Measurements from ENCODE around the gene FKBP3.

FKBP3 gene

GRCh38 chr14:45112896-45113781 lies 21.1 kb downstream of the FKBP3 start:
- no peak overlapping the region for H3K9ac ChIP-seq (ENCODE audit: low read length)
- H3K27ac ChIP-seq (ENCODE audit: low read depth, low read length) = no peak overlapping the region
- no peaks in the 10 kb centered on the region for H3K27me3 ChIP-seq (ENCODE audit: control insufficient read depth, insufficient read depth, low read length)
- no peaks in the 10 kb centered on the region for H3K4me1 ChIP-seq (ENCODE audit: control insufficient read depth, insufficient read depth, low read length)
- no peak overlapping the region for H3K4me3 ChIP-seq (ENCODE audit: low read depth, low read length)
- peaks cover 98% of the 10 kb centered on the region for H3K36me3 ChIP-seq (ENCODE audit: control insufficient read depth, insufficient read depth, low read length)
- H3K9me3 ChIP-seq (ENCODE audit: control insufficient read depth, insufficient read depth, low read depth, low read length) = no peaks in the 10 kb centered on the region

- Histone ChIP-seq H3K27ac (ENCODE audit: low read depth, low read length) (no peak overlapping the region), H3K4me3 (ENCODE audit: low read depth, low read length) (no peak overlapping the region), H3K4me1 (ENCODE audit: control insufficient read depth, insufficient read depth, low read length) (no peaks in the 10 kb centered on the region), H3K27me3 (ENCODE audit: control insufficient read depth, insufficient read depth, low read length) (no peaks in the 10 kb centered on the region), H3K9ac (ENCODE audit: low read length) (no peak overlapping the region), H3K9me3 (ENCODE audit: control insufficient read depth, insufficient read depth, low read depth, low read length) (no peaks in the 10 kb centered on the region), H3K36me3 (ENCODE audit: control insufficient read depth, insufficient read depth, low read length) (peaks cover 95% of the 10 kb centered on the region)
Measured at GRCh38 chr14:45104561-45104960, 29.7 kb downstream of the FKBP3 start.

- no peaks in the 10 kb centered on the region for H3K27me3 ChIP-seq (ENCODE audit: control insufficient read depth, insufficient read depth, low read length)
- H3K4me3 ChIP-seq (ENCODE audit: low read depth, low read length) = no peak overlapping the region
- peaks cover 93% of the 10 kb centered on the region for H3K36me3 ChIP-seq (ENCODE audit: control insufficient read depth, insufficient read depth, low read length)
- H3K9me3 ChIP-seq (ENCODE audit: control insufficient read depth, insufficient read depth, low read depth, low read length) = no peaks in the 10 kb centered on the region
- no peak overlapping the region for H3K9ac ChIP-seq (ENCODE audit: low read length)
- H3K27ac ChIP-seq (ENCODE audit: low read depth, low read length) = no peak overlapping the region
- H3K4me1 ChIP-seq (ENCODE audit: control insufficient read depth, insufficient read depth, low read length) = no peaks in the 10 kb centered on the region
Measured at GRCh38 chr14:45103806-45104205, 30.5 kb downstream of the FKBP3 start.

- Histone ChIP-seq H3K27me3 (ENCODE audit: control insufficient read depth, insufficient read depth, low read length) (no peaks in the 10 kb centered on the region), H3K27ac (ENCODE audit: low read depth, low read length) (no peak overlapping the region), H3K9ac (ENCODE audit: low read length) (no peak overlapping the region), H3K9me3 (ENCODE audit: control insufficient read depth, insufficient read depth, low read depth, low read length) (no peaks in the 10 kb centered on the region), H3K4me3 (ENCODE audit: low read depth, low read length) (no peak overlapping the region), H3K36me3 (ENCODE audit: control insufficient read depth, insufficient read depth, low read length) (peaks cover 58% of the 10 kb centered on the region), H3K4me1 (ENCODE audit: control insufficient read depth, insufficient read depth, low read length) (no peaks in the 10 kb centered on the region)
Measured at GRCh38 chr14:45096218-45096617, 38.1 kb downstream of the FKBP3 start.

- Histone ChIP-seq H3K36me3 (ENCODE audit: control insufficient read depth, insufficient read depth, low read length) (peaks cover 51% of the 10 kb centered on the region), H3K4me1 (ENCODE audit: control insufficient read depth, insufficient read depth, low read length) (no peaks in the 10 kb centered on the region; the same call in 1 of the 2 replicates), H3K9ac (ENCODE audit: low read length) (no peak overlapping the region), H3K27ac (ENCODE audit: low read depth, low read length) (no peak overlapping the region), H3K27me3 (ENCODE audit: control insufficient read depth, insufficient read depth, low read length) (no peaks in the 10 kb centered on the region), H3K9me3 (ENCODE audit: control insufficient read depth, insufficient read depth, low read depth, low read length) (no peaks in the 10 kb centered on the region), H3K4me3 (ENCODE audit: low read depth, low read length) (no peak overlapping the region)
Measured at GRCh38 chr14:45095143-45095542, 39.1 kb downstream of the FKBP3 start.

- H3K27me3 ChIP-seq (ENCODE audit: control insufficient read depth, insufficient read depth, low read length) = no peaks in the 10 kb centered on the region
- H3K27ac ChIP-seq (ENCODE audit: low read depth, low read length) = no peak overlapping the region
- H3K9me3 ChIP-seq (ENCODE audit: control insufficient read depth, insufficient read depth, low read depth, low read length) = no peaks in the 10 kb centered on the region
- H3K4me3 ChIP-seq (ENCODE audit: low read depth, low read length) = no peak overlapping the region
- no peak overlapping the region for H3K9ac ChIP-seq (ENCODE audit: low read length)
- H3K4me1 ChIP-seq (ENCODE audit: control insufficient read depth, insufficient read depth, low read length) = peaks cover 6% of the 10 kb centered on the region; the same call in 1 of the 2 replicates
- H3K36me3 ChIP-seq (ENCODE audit: control insufficient read depth, insufficient read depth, low read length) = peaks cover 44% of the 10 kb centered on the region
Measured at GRCh38 chr14:45094275-45094674, 40.0 kb downstream of the FKBP3 start.

- Histone ChIP-seq H3K9me3 (ENCODE audit: control insufficient read depth, insufficient read depth, low read depth, low read length) (no peaks in the 10 kb centered on the region), H3K27ac (ENCODE audit: low read depth, low read length) (no peak overlapping the region), H3K4me3 (ENCODE audit: low read depth, low read length) (no peak overlapping the region), H3K27me3 (ENCODE audit: control insufficient read depth, insufficient read depth, low read length) (no peaks in the 10 kb centered on the region), H3K4me1 (ENCODE audit: control insufficient read depth, insufficient read depth, low read length) (peaks cover 10% of the 10 kb centered on the region; the same call in 1 of the 2 replicates), H3K36me3 (ENCODE audit: control insufficient read depth, insufficient read depth, low read length) (peaks cover 22% of the 10 kb centered on the region), H3K9ac (ENCODE audit: low read length) (no peak overlapping the region)
Measured at GRCh38 chr14:45091710-45092109, 42.6 kb downstream of the FKBP3 start.

- Histone ChIP-seq H3K27me3 (ENCODE audit: control insufficient read depth, insufficient read depth, low read length) (no peaks in the 10 kb centered on the region), H3K36me3 (ENCODE audit: control insufficient read depth, insufficient read depth, low read length) (0 out of 2 replicates have a peak, but pooled peaks cover 4% of the 10 kb centered on the region), H3K4me3 (ENCODE audit: low read depth, low read length) (no peak overlapping the region), H3K9me3 (ENCODE audit: control insufficient read depth, insufficient read depth, low read depth, low read length) (no peaks in the 10 kb centered on the region), H3K27ac (ENCODE audit: low read depth, low read length) (no peak overlapping the region), H3K4me1 (ENCODE audit: control insufficient read depth, insufficient read depth, low read length) (peaks cover 14% of the 10 kb centered on the region; the same call in 1 of the 2 replicates), H3K9ac (ENCODE audit: low read length) (no peak overlapping the region)
Measured at GRCh38 chr14:45089813-45090212, 44.5 kb downstream of the FKBP3 start.

GRCh38 chr14:45084946-45085346 lies 49.3 kb downstream of the FKBP3 start:
- Histone ChIP-seq H3K27me3 (ENCODE audit: control insufficient read depth, insufficient read depth, low read length) (no peaks in the 10 kb centered on the region), H3K9ac (ENCODE audit: low read length) (peak overlapping the region; percentile 94), H3K36me3 (ENCODE audit: control insufficient read depth, insufficient read depth, low read length) (no peaks in the 10 kb centered on the region), H3K4me3 (ENCODE audit: low read depth, low read length) (peak overlapping the region; percentile 92), H3K27ac (ENCODE audit: low read depth, low read length) (no peak overlapping the region), H3K9me3 (ENCODE audit: control insufficient read depth, insufficient read depth, low read depth, low read length) (no peaks in the 10 kb centered on the region), H3K4me1 (ENCODE audit: control insufficient read depth, insufficient read depth, low read length) (peaks cover 18% of the 10 kb centered on the region)

- no peaks in the 10 kb centered on the region for H3K9me3 ChIP-seq (ENCODE audit: control insufficient read depth, insufficient read depth, low read depth, low read length)
- H3K36me3 ChIP-seq (ENCODE audit: control insufficient read depth, insufficient read depth, low read length) = no peaks in the 10 kb centered on the region
- peak within 1 kb of the TSS; percentile 94 for H3K9ac ChIP-seq (ENCODE audit: low read length)
- H3K4me3 ChIP-seq (ENCODE audit: low read depth, low read length) = peak within 1 kb of the TSS; percentile 92
- no peaks in the 10 kb centered on the region for H3K27me3 ChIP-seq (ENCODE audit: control insufficient read depth, insufficient read depth, low read length)
- H3K4me1 ChIP-seq (ENCODE audit: control insufficient read depth, insufficient read depth, low read length) = peaks cover 13% of the 10 kb centered on the region
- peak within 1 kb of the TSS; percentile 81; the same call in 1 of the 2 replicates for H3K27ac ChIP-seq (ENCODE audit: low read depth, low read length)
Measured at GRCh38 chr14:45083976-45084722, 50.1 kb downstream of the FKBP3 start, which contains the start of gene PRPF39. Gene PRPF39, plus strand, starts transcription at chr14:45084116. Its CDS starts 11,124 bp downstream, at chr14:45095240.

GRCh38 chr14:45083617-45083975 lies 50.7 kb downstream of the FKBP3 start:
- no peak overlapping the region for H3K27ac ChIP-seq (ENCODE audit: low read depth, low read length)
- H3K4me1 ChIP-seq (ENCODE audit: control insufficient read depth, insufficient read depth, low read length) = peaks cover 9% of the 10 kb centered on the region
- H3K9me3 ChIP-seq (ENCODE audit: control insufficient read depth, insufficient read depth, low read depth, low read length) = no peaks in the 10 kb centered on the region
- no peak overlapping the region for H3K9ac ChIP-seq (ENCODE audit: low read length)
- no peaks in the 10 kb centered on the region for H3K27me3 ChIP-seq (ENCODE audit: control insufficient read depth, insufficient read depth, low read length)
- H3K36me3 ChIP-seq (ENCODE audit: control insufficient read depth, insufficient read depth, low read length) = no peaks in the 10 kb centered on the region
- peak overlapping the region; percentile 57 for H3K4me3 ChIP-seq (ENCODE audit: low read depth, low read length)
